GM12878 (cell line): ENCODE data around the gene STYXL1.

Experiments used
- CEBPB ChIP-seq, 2 experiments: fragments of 150-350 bp in 1 of 2; IDR thresholded peaks; 2 replicates each; pipeline ENCODE4 v1.6.1; 2012 to 2014; ENCODE audit warnings: low read depth in 2 of 2, low read length in 2 of 2, borderline replicate concordance in 1 of 2, inconsistent platforms in 1 of 2
- EP300 ChIP-seq, 2 experiments: fragments of 150-350 bp in 1 of 2; IDR thresholded peaks; 2 replicates each; pipeline ENCODE4 v1.6.1; 2011 to 2012; ENCODE audit warnings: low read depth in 2 of 2, low read length in 2 of 2, borderline replicate concordance in 1 of 2, improper control_type of control experiment in 1 of 2, inconsistent platforms in 1 of 2; ENCODE audit not compliant: control insufficient read depth in 1 of 2
- HCFC1 ChIP-seq: fragments of 150-350 bp; IDR thresholded peaks from 2 replicates; pipeline ENCODE4 v1.6.1; 2014; ENCODE audit warnings: low read length
- POLR2AphosphoS5 ChIP-seq: IDR thresholded peaks from 2 replicates; pipeline ENCODE4 v1.6.1; 2011; ENCODE audit warnings: mild to moderate bottlenecking, low read length, inconsistent platforms
- YY1 ChIP-seq: IDR thresholded peaks from 2 replicates; pipeline ENCODE4 v1.6.1; 2011; ENCODE audit warnings: low read depth, mild to moderate bottlenecking, low read length

DNA sequence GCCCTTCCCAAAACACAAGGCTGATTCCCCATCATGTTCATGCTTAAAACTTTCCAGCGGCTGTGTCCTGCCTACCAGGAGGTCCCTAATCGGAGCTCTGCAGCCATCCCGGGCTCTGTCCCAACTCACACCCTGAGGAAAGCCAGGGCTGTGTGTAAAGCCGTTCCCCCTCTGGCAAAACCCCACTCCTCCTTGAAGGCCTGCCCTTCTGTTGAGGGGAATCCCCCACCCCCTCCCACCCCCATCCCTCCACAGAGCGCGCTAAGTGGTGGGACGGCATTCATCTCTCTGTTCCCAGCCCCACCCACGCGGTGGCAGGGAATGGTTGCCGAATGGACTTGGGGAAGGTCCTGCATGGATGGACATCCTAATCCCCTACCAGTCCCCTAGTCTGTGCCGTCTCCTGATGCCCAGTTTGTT, 52.7 kb downstream of the STYXL1 start:
- TF ChIP-seq CEBPB (IDR thresholded peaks at IDR 0.05; ENCODE audit: borderline replicate concordance in 1 of 2, low read depth in 2 of 2, low read length in 2 of 2) (no peak), EP300 (IDR thresholded peaks at IDR 0.05; ENCODE audit: borderline replicate concordance in 1 of 2, control insufficient read depth in 1 of 2, low read depth in 2 of 2, low read length in 2 of 2) (no peak), YY1 (no peak), POLR2AphosphoS5 (no peak), HCFC1 (no peak)
